HG03520 (cell line): ENCODE measurements around the gene FPGT.
"Not testable (repeated sequence)": the region's sequence is repeated elsewhere in the genome, so short reads cannot be mapped to it uniquely, and the experiment has no call there.

ENCODE experiments used
- ATAC-seq: cut with Tn5 transposase; IDR thresholded peaks from one replicate; pipeline ENCODE4 v1.9.1; 2021; ENCODE audit warnings: mild to moderate bottlenecking, moderate library complexity; ENCODE audit not compliant: unreplicated experiment

FPGT gene

DNA sequence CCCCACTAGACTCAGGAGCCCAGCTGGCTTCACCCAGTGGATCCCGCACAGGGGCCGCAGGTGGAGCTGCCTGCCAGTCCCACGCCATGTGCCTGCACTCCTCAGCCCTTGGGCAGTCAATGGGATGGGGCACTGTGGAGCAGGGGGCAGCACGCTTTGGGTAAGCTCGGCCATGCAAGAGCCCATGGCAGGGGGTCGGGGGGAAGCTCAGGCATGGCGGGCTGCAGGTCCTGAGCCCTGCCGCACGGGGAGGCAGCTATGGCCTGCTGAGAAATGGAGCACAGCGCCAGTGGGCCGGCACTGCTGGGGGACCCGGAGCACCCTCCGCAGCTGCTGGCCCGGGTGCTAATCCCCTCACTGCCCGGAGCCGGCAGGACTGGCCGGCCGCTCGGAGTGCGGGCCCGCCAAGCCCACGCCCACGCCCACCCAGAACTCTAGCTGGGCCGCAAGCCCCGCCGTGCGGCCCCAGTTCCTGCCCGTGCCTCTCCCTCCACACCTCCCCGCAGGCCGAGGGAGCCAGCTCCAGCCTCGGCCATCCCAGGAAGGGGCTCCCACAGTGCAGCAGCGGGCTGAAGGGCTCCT, 55.3 kb downstream of the FPGT start:
- ATAC-seq: not testable (repeated sequence)
